GM23338 (cell line): ENCODE measurements around the gene TEX14.
A peak's percentile ranks its signal among the peaks of the same experiment; 100 is the strongest.

Experiments used
- CREB1 ChIP-seq: fragments of 250-450 bp; sonication (Bioruptor Pico); IDR thresholded peaks from 2 replicates; pipeline ENCODE4 v1.5.0; 2020; ENCODE audit warnings: low read depth, mild to moderate bottlenecking, moderate library complexity
- CTCF ChIP-seq, 2 experiments: fragments of 200-600 bp in 1 of 2; sonication (generic) in 1 of 2; conservative IDR thresholded peaks; 2 replicates each; pipeline versions ENCODE4 v1.5.1 to v1.6.1; 2016 to 2017; ENCODE audit warnings: antibody characterized with exemption in 2 of 2, low read depth in 2 of 2, mild to moderate bottlenecking in 2 of 2, moderate library complexity in 1 of 2
- ETS1 ChIP-seq: IDR thresholded peaks from 2 replicates; pipeline ENCODE4 v1.6.1; 2016; ENCODE audit warnings: antibody characterized with exemption
- EZH2 ChIP-seq: fragments of 200-600 bp; sonication (generic); IDR thresholded peaks from one replicate; pipeline ENCODE4 v1.8.0; 2017; ENCODE audit warnings: antibody characterized with exemption, mild to moderate bottlenecking, low read depth; ENCODE audit not compliant: unreplicated experiment
- EZH2phosphoT487 ChIP-seq: fragments of 200-600 bp; sonication (generic); IDR thresholded peaks from one replicate; pipeline ENCODE4 v1.8.1; 2018; ENCODE audit warnings: antibody characterized with exemption; ENCODE audit not compliant: unreplicated experiment
- JUNB ChIP-seq: IDR thresholded peaks from one replicate; pipeline ENCODE4 v1.6.1; 2016; ENCODE audit warnings: antibody characterized with exemption; ENCODE audit not compliant: unreplicated experiment
- POLR2AphosphoS5 ChIP-seq: IDR thresholded peaks from 2 replicates; pipeline ENCODE4 v1.6.1; 2016; ENCODE audit warnings: antibody characterized with exemption, low read depth
- STAT1 ChIP-seq: IDR thresholded peaks from one replicate; pipeline ENCODE4 v1.6.1; 2016; ENCODE audit warnings: antibody characterized with exemption; ENCODE audit not compliant: unreplicated experiment
- ZNF331 ChIP-seq: fragments of 250-450 bp; sonication (Bioruptor Pico); IDR thresholded peaks from 2 replicates; pipeline ENCODE4 v1.5.0; 2020; ENCODE audit warnings: low read depth, mild to moderate bottlenecking, moderate library complexity
- TF ChIP-seq, protein P1 (sequence below): IDR thresholded peaks from one replicate; pipeline ENCODE4 v1.6.1; 2018; ENCODE audit warnings: antibody characterized with exemption; ENCODE audit not compliant: unreplicated experiment

GRCh38 chr17:58568044-58568799 is 123.6 kb downstream of the TEX14 start:
- TF ChIP-seq POLR2AphosphoS5 = no peak
- no peak for TF ChIP-seq EZH2phosphoT487
- TF ChIP-seq CTCF (conservative IDR thresholded peaks at IDR 0.05; ENCODE audit: low read depth in 2 of 2) = no peak
- TF ChIP-seq EZH2 = no peak
- no peak for TF ChIP-seq ZNF331 (CRISPR knock-in tag)
- TF ChIP-seq, protein P1, sequence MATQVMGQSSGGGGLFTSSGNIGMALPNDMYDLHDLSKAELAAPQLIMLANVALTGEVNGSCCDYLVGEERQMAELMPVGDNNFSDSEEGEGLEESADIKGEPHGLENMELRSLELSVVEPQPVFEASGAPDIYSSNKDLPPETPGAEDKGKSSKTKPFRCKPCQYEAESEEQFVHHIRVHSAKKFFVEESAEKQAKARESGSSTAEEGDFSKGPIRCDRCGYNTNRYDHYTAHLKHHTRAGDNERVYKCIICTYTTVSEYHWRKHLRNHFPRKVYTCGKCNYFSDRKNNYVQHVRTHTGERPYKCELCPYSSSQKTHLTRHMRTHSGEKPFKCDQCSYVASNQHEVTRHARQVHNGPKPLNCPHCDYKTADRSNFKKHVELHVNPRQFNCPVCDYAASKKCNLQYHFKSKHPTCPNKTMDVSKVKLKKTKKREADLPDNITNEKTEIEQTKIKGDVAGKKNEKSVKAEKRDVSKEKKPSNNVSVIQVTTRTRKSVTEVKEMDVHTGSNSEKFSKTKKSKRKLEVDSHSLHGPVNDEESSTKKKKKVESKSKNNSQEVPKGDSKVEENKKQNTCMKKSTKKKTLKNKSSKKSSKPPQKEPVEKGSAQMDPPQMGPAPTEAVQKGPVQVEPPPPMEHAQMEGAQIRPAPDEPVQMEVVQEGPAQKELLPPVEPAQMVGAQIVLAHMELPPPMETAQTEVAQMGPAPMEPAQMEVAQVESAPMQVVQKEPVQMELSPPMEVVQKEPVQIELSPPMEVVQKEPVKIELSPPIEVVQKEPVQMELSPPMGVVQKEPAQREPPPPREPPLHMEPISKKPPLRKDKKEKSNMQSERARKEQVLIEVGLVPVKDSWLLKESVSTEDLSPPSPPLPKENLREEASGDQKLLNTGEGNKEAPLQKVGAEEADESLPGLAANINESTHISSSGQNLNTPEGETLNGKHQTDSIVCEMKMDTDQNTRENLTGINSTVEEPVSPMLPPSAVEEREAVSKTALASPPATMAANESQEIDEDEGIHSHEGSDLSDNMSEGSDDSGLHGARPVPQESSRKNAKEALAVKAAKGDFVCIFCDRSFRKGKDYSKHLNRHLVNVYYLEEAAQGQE = peak; percentile 45
- TF ChIP-seq CREB1 (CRISPR knock-in tag) = no peak
- TF ChIP-seq JUNB = no peak
- no peak for TF ChIP-seq ETS1
- no peak for TF ChIP-seq STAT1
